Activated CD4-positive, alpha-beta memory T cell treated with anti-CD3 and anti-CD28 coated beads for 36 hours (primary cell): ENCODE data around the gene CLMN. TPM values are rescaled to one million over a fixed set of nuclear protein-coding genes. Genes with fewer than 3 reads are reported as not detected.

Source experiments
- CTCF ChIA-PET: fragments of 350-600 bp; sonication (Branson Sonifier 250); formaldehyde crosslinking; loops from one replicate; lab custom pipeline; 2021; ENCODE audit warnings: antibody characterized with exemption, inconsistent platforms; lab: Charles Lee
- POLR2A ChIA-PET: fragments of 350-600 bp; sonication (Branson Sonifier 250); formaldehyde crosslinking; loops from one replicate; lab custom pipeline; 2021; ENCODE audit warnings: antibody characterized with exemption; lab: Charles Lee
- DNase-seq: peaks from one replicate; pipeline ENCODE4 v3.0.0-alpha.2; 2020
- H3K27ac Mint-ChIP-seq: one replicate; pipeline ENCODE4 v1.8.0; 2021; ENCODE audit warnings: mixed read lengths
- H3K27me3 Mint-ChIP-seq: one replicate; pipeline ENCODE4 v1.8.0; 2021; ENCODE audit warnings: mixed read lengths
- H3K36me3 Mint-ChIP-seq: one replicate; pipeline ENCODE4 v1.8.0; 2021; ENCODE audit warnings: mixed read lengths
- H3K4me1 Mint-ChIP-seq: one replicate; pipeline ENCODE4 v1.8.0; 2021; ENCODE audit warnings: low read depth, mixed read lengths
- H3K4me3 Mint-ChIP-seq: one replicate; pipeline ENCODE4 v1.8.0; 2021; ENCODE audit warnings: mild to moderate bottlenecking, mixed read lengths
- H3K9me3 Mint-ChIP-seq: one replicate; pipeline ENCODE4 v1.8.0; 2021; ENCODE audit warnings: mixed read lengths
- intact Hi-C: fragments of 100-400 bp; cut with micrococcal nuclease; formaldehyde crosslinking; loops from one replicate; pipeline ENCODE4 v1.15.1; 2023
- total RNA-seq, 2 experiments: library from RNA; stranded (reverse); gene quantifications; one replicate each; pipeline ENCODE4 v1.2.3, GENCODE V29; 2021

CLMN gene
- total RNA-seq, 2 experiments from 2014 or later: 0.92 to 0.97 TPM

- H3K9me3 Mint-ChIP-seq: no peaks in the 10 kb centered on the region
- no peaks in the 10 kb centered on the region for H3K36me3 Mint-ChIP-seq
- CTCF ChIA-PET: interaction anchor here (0.8 kb wide), 1 partner anchor 45 kb away, joined by 3 read pairs; no protein-coding TSS in a partner anchor
- intact Hi-C loops: loop anchor here (5.0 kb wide), 1 partner anchor 160 kb away; the partner anchor contains the start of gene DICER1
- POLR2A ChIA-PET: no interaction called here
- H3K4me3 Mint-ChIP-seq: no peak overlapping the region
- peaks cover 20% of the 10 kb centered on the region for H3K4me1 Mint-ChIP-seq
- peaks cover 32% of the 10 kb centered on the region for H3K27me3 Mint-ChIP-seq
- no peak overlapping the region for H3K27ac Mint-ChIP-seq
- no peak for DNase-seq
Measured at GRCh38 chr14:95316821-95317220, 2.9 kb downstream of the CLMN start.

- Mint-ChIP-seq H3K27ac (no peak overlapping the region), H3K36me3 (no peaks in the 10 kb centered on the region), H3K4me1 (peaks cover 20% of the 10 kb centered on the region), H3K27me3 (peaks cover 35% of the 10 kb centered on the region), H3K9me3 (no peaks in the 10 kb centered on the region), H3K4me3 (no peak overlapping the region)
- ChIA-PET POLR2A (interaction anchor here (1.5 kb wide), 1 partner anchor 55 kb away, joined by 4 read pairs; no protein-coding TSS in a partner anchor), CTCF (interaction anchor here (0.9 kb wide), 1 partner anchor 207 kb away, joined by 3 read pairs; no protein-coding TSS in a partner anchor)
- DNase-seq: no peak
- intact Hi-C loops: loop anchor here (2.0 to 5.0 kb wide), 2 partner anchors 55 to 158 kb away; partner anchors contain the start of gene DICER1
Measured at GRCh38 chr14:95315579-95315978, 4.1 kb downstream of the CLMN start.

GRCh38 chr14:95315156-95315555 lies 4.6 kb downstream of the CLMN start:
- peaks cover 20% of the 10 kb centered on the region for H3K4me1 Mint-ChIP-seq
- H3K9me3 Mint-ChIP-seq: no peaks in the 10 kb centered on the region
- H3K36me3 Mint-ChIP-seq: no peaks in the 10 kb centered on the region
- no peak overlapping the region for H3K4me3 Mint-ChIP-seq
- POLR2A ChIA-PET: interaction anchor here (1.5 kb wide), 1 partner anchor 55 kb away, joined by 4 read pairs; no protein-coding TSS in a partner anchor
- intact Hi-C loops: loop anchor here (2.0 to 5.0 kb wide), 2 partner anchors 54 to 158 kb away; partner anchors contain the start of gene DICER1
- CTCF ChIA-PET: interaction anchor here (0.9 kb wide), 1 partner anchor 208 kb away, joined by 3 read pairs; no protein-coding TSS in a partner anchor
- no peak overlapping the region for H3K27ac Mint-ChIP-seq
- DNase-seq: no peak
- H3K27me3 Mint-ChIP-seq: peaks cover 35% of the 10 kb centered on the region

- POLR2A ChIA-PET: interaction anchor here (1.5 kb wide), 1 partner anchor 54 kb away, joined by 4 read pairs; no protein-coding TSS in a partner anchor
Measured at GRCh38 chr14:95314609-95315008, 5.1 kb downstream of the CLMN start.

GRCh38 chr14:95313707-95314106 lies 6.0 kb downstream of the CLMN start:
- peaks cover 33% of the 10 kb centered on the region for H3K27me3 Mint-ChIP-seq
- no peaks in the 10 kb centered on the region for H3K36me3 Mint-ChIP-seq
- intact Hi-C loops: loop anchor here (1.0 to 2.0 kb wide), 2 partner anchors 46 to 53 kb away; no protein-coding TSS in a partner anchor
- no peaks in the 10 kb centered on the region for H3K9me3 Mint-ChIP-seq
- ChIA-PET CTCF (no interaction called here), POLR2A (no interaction called here)
- no peak overlapping the region for H3K4me3 Mint-ChIP-seq
- no peak overlapping the region for H3K27ac Mint-ChIP-seq
- no peak for DNase-seq
- peaks cover 12% of the 10 kb centered on the region for H3K4me1 Mint-ChIP-seq

More at GRCh38 chr14:95314609-95315008, 5.1 kb downstream of the CLMN start:
- no peaks in the 10 kb centered on the region for H3K36me3 Mint-ChIP-seq
- H3K9me3 Mint-ChIP-seq: no peaks in the 10 kb centered on the region
- H3K4me1 Mint-ChIP-seq: peaks cover 18% of the 10 kb centered on the region
- CTCF ChIA-PET: interaction anchor here (0.9 kb wide), 1 partner anchor 208 kb away, joined by 3 read pairs; no protein-coding TSS in a partner anchor
- no peak overlapping the region for H3K4me3 Mint-ChIP-seq
- intact Hi-C loops: loop anchor here (1.0 to 5.0 kb wide), 3 partner anchors 47 to 157 kb away; partner anchors contain the start of gene DICER1
- H3K27me3 Mint-ChIP-seq: peaks cover 35% of the 10 kb centered on the region
- no peak overlapping the region for H3K27ac Mint-ChIP-seq
- peak; percentile 77 for DNase-seq

- H3K4me3 Mint-ChIP-seq: no peak overlapping the region
- intact Hi-C loops: no loop called here
- POLR2A ChIA-PET: no interaction called here
- H3K9me3 Mint-ChIP-seq: no peaks in the 10 kb centered on the region
- CTCF ChIA-PET: no interaction called here
- DNase-seq: no peak
- H3K27ac Mint-ChIP-seq: no peak overlapping the region
- peaks cover 33% of the 10 kb centered on the region for H3K27me3 Mint-ChIP-seq
- no peaks in the 10 kb centered on the region for H3K36me3 Mint-ChIP-seq
- H3K4me1 Mint-ChIP-seq: peaks cover 11% of the 10 kb centered on the region
Measured at GRCh38 chr14:95313190-95313589, 6.5 kb downstream of the CLMN start.

- no peak for DNase-seq
- ChIA-PET POLR2A (no interaction called here), CTCF (no interaction called here)
- intact Hi-C loops: no loop called here
- Mint-ChIP-seq H3K36me3 (no peaks in the 10 kb centered on the region), H3K27me3 (peaks cover 30% of the 10 kb centered on the region), H3K27ac (no peak overlapping the region), H3K4me1 (peaks cover 11% of the 10 kb centered on the region), H3K9me3 (no peaks in the 10 kb centered on the region), H3K4me3 (no peak overlapping the region)
Measured at GRCh38 chr14:95312311-95312710, 7.4 kb downstream of the CLMN start.

- Mint-ChIP-seq H3K36me3 (no peaks in the 10 kb centered on the region), H3K4me1 (peaks cover 11% of the 10 kb centered on the region), H3K4me3 (no peak overlapping the region), H3K27me3 (peaks cover 28% of the 10 kb centered on the region), H3K9me3 (no peaks in the 10 kb centered on the region), H3K27ac (no peak overlapping the region)
- DNase-seq: no peak
- ChIA-PET POLR2A (no interaction called here), CTCF (no interaction called here)
- intact Hi-C loops: no loop called here
Measured at GRCh38 chr14:95311752-95312151, 8.0 kb downstream of the CLMN start.

- H3K36me3 Mint-ChIP-seq: no peaks in the 10 kb centered on the region
- intact Hi-C loops: no loop called here
- no peaks in the 10 kb centered on the region for H3K9me3 Mint-ChIP-seq
- ChIA-PET POLR2A (no interaction called here), CTCF (no interaction called here)
- no peak for DNase-seq
- peaks cover 11% of the 10 kb centered on the region for H3K4me1 Mint-ChIP-seq
- H3K27ac Mint-ChIP-seq: no peak overlapping the region
- no peak overlapping the region for H3K4me3 Mint-ChIP-seq
- peaks cover 27% of the 10 kb centered on the region for H3K27me3 Mint-ChIP-seq
Measured at GRCh38 chr14:95310635-95311380, 8.9 kb downstream of the CLMN start.

GRCh38 chr14:95309261-95310051 lies 10.3 kb downstream of the CLMN start:
- Mint-ChIP-seq H3K4me1 (peaks cover 4% of the 10 kb centered on the region), H3K9me3 (no peaks in the 10 kb centered on the region), H3K36me3 (no peaks in the 10 kb centered on the region), H3K27ac (no peak overlapping the region), H3K27me3 (peaks cover 25% of the 10 kb centered on the region), H3K4me3 (no peak overlapping the region)
- ChIA-PET CTCF (no interaction called here), POLR2A (no interaction called here)
- no peak for DNase-seq
- intact Hi-C loops: no loop called here

- H3K27me3 Mint-ChIP-seq: peaks cover 17% of the 10 kb centered on the region
- H3K4me1 Mint-ChIP-seq: no peaks in the 10 kb centered on the region
- H3K36me3 Mint-ChIP-seq: no peaks in the 10 kb centered on the region
- intact Hi-C loops: no loop called here
- POLR2A ChIA-PET: no interaction called here
- H3K27ac Mint-ChIP-seq: no peak overlapping the region
- no peaks in the 10 kb centered on the region for H3K9me3 Mint-ChIP-seq
- DNase-seq: no peak
- no peak overlapping the region for H3K4me3 Mint-ChIP-seq
- CTCF ChIA-PET: no interaction called here
Measured at GRCh38 chr14:95308073-95308472, 11.6 kb downstream of the CLMN start.
